KMS-11 (cell line): ENCODE data around the gene TTC8.

Experiments used
- H2AFZ ChIP-seq: fragments of 200-600 bp; sonication (generic); 2 replicates; pipeline ENCODE4 v1.6.1; 2016; ENCODE audit warnings: antibody characterized with exemption, mixed run types, low read depth
- H3K27ac ChIP-seq: fragments of 200-600 bp; sonication (generic); 2 replicates; pipeline ENCODE4 v1.6.1; 2016; ENCODE audit warnings: mild to moderate bottlenecking, mixed run types
- H3K27me3 ChIP-seq: fragments of 200-600 bp; sonication (generic); 2 replicates; pipeline ENCODE4 v1.6.1; 2017; ENCODE audit warnings: mild to moderate bottlenecking, low read depth, mixed run types, moderate library complexity; ENCODE audit not compliant: insufficient read depth
- H3K36me3 ChIP-seq: fragments of 200-600 bp; sonication (generic); 2 replicates; pipeline ENCODE4 v1.6.1; 2017; ENCODE audit warnings: mild to moderate bottlenecking, mixed run types; ENCODE audit not compliant: insufficient read depth
- H3K4me1 ChIP-seq: fragments of 200-600 bp; sonication (generic); 2 replicates; pipeline ENCODE4 v1.6.1; 2016; ENCODE audit warnings: mild to moderate bottlenecking, low read depth, mixed run types; ENCODE audit not compliant: poor library complexity, severe bottlenecking
- H3K4me2 ChIP-seq: fragments of 200-600 bp; sonication (generic); 2 replicates; pipeline ENCODE4 v1.7.0; 2016; ENCODE audit warnings: mild to moderate bottlenecking, mixed run types
- H3K4me3 ChIP-seq: fragments of 200-600 bp; sonication (generic); IDR thresholded peaks from 2 replicates; pipeline ENCODE4 v1.6.1; 2017; ENCODE audit warnings: low read depth, low read length, mixed read lengths; ENCODE audit not compliant: insufficient read depth
- H3K79me2 ChIP-seq: fragments of 200-600 bp; sonication (generic); 2 replicates; pipeline ENCODE4 v1.6.1; 2016; ENCODE audit warnings: low read depth, mixed run types; ENCODE audit not compliant: insufficient read depth
- H3K9ac ChIP-seq: fragments of 200-600 bp; sonication (generic); 2 replicates; pipeline ENCODE4 v1.6.1; 2016; ENCODE audit warnings: mild to moderate bottlenecking, mixed run types
- H4K20me1 ChIP-seq: fragments of 200-600 bp; sonication (generic); 2 replicates; pipeline ENCODE4 v1.6.1; 2016; ENCODE audit warnings: mild to moderate bottlenecking, mixed run types; ENCODE audit not compliant: insufficient read depth
- CTCF ChIP-seq: fragments of 200-600 bp; sonication (generic); conservative IDR thresholded peaks from 2 replicates; pipeline ENCODE4 v1.6.1; 2017; ENCODE audit warnings: low read depth, mild to moderate bottlenecking, antibody characterized with exemption, low read length, moderate library complexity, mixed read lengths

The TTC8 gene

GRCh38 chr14:88829188-88829587 lies 4.7 kb downstream of the TTC8 start:
- no peak overlapping the region for H3K9ac ChIP-seq
- no peak overlapping the region for H3K27ac ChIP-seq
- H3K4me3 ChIP-seq: no peak overlapping the region
- no peaks in the 10 kb centered on the region for H4K20me1 ChIP-seq
- no peaks in the 10 kb centered on the region for H3K36me3 ChIP-seq
- no peak overlapping the region for H2AFZ ChIP-seq
- peaks cover 6% of the 10 kb centered on the region for H3K4me1 ChIP-seq
- no peaks in the 10 kb centered on the region for H3K27me3 ChIP-seq
- H3K4me2 ChIP-seq: no peak overlapping the region
- H3K79me2 ChIP-seq: no peaks in the 10 kb centered on the region
- no peak for TF ChIP-seq CTCF

- H3K36me3 ChIP-seq: no peaks in the 10 kb centered on the region
- H3K27ac ChIP-seq: no peak overlapping the region
- peaks cover 6% of the 10 kb centered on the region for H3K4me1 ChIP-seq
- no peak for TF ChIP-seq CTCF
- no peaks in the 10 kb centered on the region for H3K79me2 ChIP-seq
- H4K20me1 ChIP-seq: no peaks in the 10 kb centered on the region
- no peaks in the 10 kb centered on the region for H3K27me3 ChIP-seq
- H3K4me3 ChIP-seq: no peak overlapping the region
- H2AFZ ChIP-seq: no peak overlapping the region
- no peak overlapping the region for H3K9ac ChIP-seq
- no peak overlapping the region for H3K4me2 ChIP-seq
These were observed 5.3 kb downstream of the TTC8 start for GRCh38 chr14:88829685-88830302.

GRCh38 chr14:88831284-88831683 lies 6.8 kb downstream of the TTC8 start:
- no peaks in the 10 kb centered on the region for H3K27me3 ChIP-seq
- TF ChIP-seq CTCF: no peak
- H3K4me3 ChIP-seq: no peak overlapping the region
- no peak overlapping the region for H3K9ac ChIP-seq
- H3K36me3 ChIP-seq: no peaks in the 10 kb centered on the region
- H3K4me2 ChIP-seq: no peak overlapping the region
- H2AFZ ChIP-seq: no peak overlapping the region
- no peaks in the 10 kb centered on the region for H4K20me1 ChIP-seq
- H3K4me1 ChIP-seq: no peaks in the 10 kb centered on the region
- H3K27ac ChIP-seq: no peak overlapping the region
- no peaks in the 10 kb centered on the region for H3K79me2 ChIP-seq

GRCh38 chr14:88834883-88835431 lies 10.5 kb downstream of the TTC8 start:
- TF ChIP-seq CTCF: no peak
- Histone ChIP-seq H4K20me1 (no peaks in the 10 kb centered on the region), H3K36me3 (no peaks in the 10 kb centered on the region), H3K27ac (no peak overlapping the region), H3K9ac (no peak overlapping the region), H3K4me2 (no peak overlapping the region), H3K4me1 (no peaks in the 10 kb centered on the region), H3K79me2 (no peaks in the 10 kb centered on the region), H3K4me3 (no peak overlapping the region), H2AFZ (no peak overlapping the region), H3K27me3 (no peaks in the 10 kb centered on the region)
